GM12892 (cell line): Measurements from ENCODE around the gene TBL1XR1.
"Not testable (repeated sequence)": the region's sequence is repeated elsewhere in the genome, so short reads cannot be mapped to it uniquely, and the experiment has no call there.

Experiments used
- DNase-seq: peaks from one replicate; pipeline ENCODE4 v3.0.0; 2011; ENCODE audit not compliant: insufficient read length
- FAIRE-seq: peaks from 2 replicates; lab custom pipeline; 2011; peaks lifted over from hg19 to GRCh38; lab: Jason Lieb, UNC
- POLR2A ChIP-seq: IDR thresholded peaks from 2 replicates; pipeline ENCODE4 v1.6.1; 2011; ENCODE audit warnings: low read depth, low read length, control low read depth
- POLR2AphosphoS5 ChIP-seq: IDR thresholded peaks from 2 replicates; pipeline ENCODE4 v1.6.1; 2011; ENCODE audit warnings: low read depth, low read length, control low read depth
- TAF1 ChIP-seq: IDR thresholded peaks from 2 replicates; pipeline ENCODE4 v1.6.1; 2011; ENCODE audit warnings: low read depth, mild to moderate bottlenecking, control low read depth, low read length, borderline replicate concordance

TBL1XR1 gene

GRCh38 chr3:177177749-177178221 lies 19.5 kb downstream of the TBL1XR1 start:
- no peak for DNase-seq
- no peak for FAIRE-seq
- TF ChIP-seq TAF1 = no peak
- no peak for TF ChIP-seq POLR2AphosphoS5
- no peak for TF ChIP-seq POLR2A

- TF ChIP-seq TAF1 (no peak), POLR2A (no peak), POLR2AphosphoS5 (no peak)
- DNase-seq (no peak), FAIRE-seq (no peak)
Observed at GRCh38 chr3:177174607-177175170, 22.6 kb downstream of the TBL1XR1 start.

GRCh38 chr3:177169936-177170722 lies 27.2 kb downstream of the TBL1XR1 start:
- FAIRE-seq (no peak), DNase-seq (no peak)
- TF ChIP-seq POLR2A (no peak), TAF1 (no peak), POLR2AphosphoS5 (no peak)

GRCh38 chr3:177168431-177168830 lies 28.9 kb downstream of the TBL1XR1 start:
- no peak for FAIRE-seq

GRCh38 chr3:177162742-177163141 lies 34.5 kb downstream of the TBL1XR1 start:
- no peak for DNase-seq
- FAIRE-seq = no peak
- TF ChIP-seq POLR2AphosphoS5 = no peak

More at GRCh38 chr3:177168431-177168830, 28.9 kb downstream of the TBL1XR1 start:
- TF ChIP-seq TAF1 (no peak), POLR2A (no peak), POLR2AphosphoS5 (no peak)
- no peak for DNase-seq

GRCh38 chr3:177161603-177162002 lies 35.7 kb downstream of the TBL1XR1 start:
- FAIRE-seq, DNase-seq: not testable (repeated sequence)

GRCh38 chr3:177158461-177158860 lies 38.8 kb downstream of the TBL1XR1 start:
- DNase-seq (no peak), FAIRE-seq (no peak)
- no peak for TF ChIP-seq POLR2AphosphoS5
- no peak for TF ChIP-seq POLR2A
- no peak for TF ChIP-seq TAF1

- no peak for DNase-seq
- TF ChIP-seq TAF1 (no peak), POLR2A (no peak), POLR2AphosphoS5 (no peak)
Observed at GRCh38 chr3:177157492-177157891, 39.8 kb downstream of the TBL1XR1 start.

GRCh38 chr3:177154733-177155132 lies 42.5 kb downstream of the TBL1XR1 start:
- no peak for TF ChIP-seq POLR2A
- no peak for TF ChIP-seq POLR2AphosphoS5
- no peak for TF ChIP-seq TAF1
- FAIRE-seq (no peak), DNase-seq (no peak)

More at GRCh38 chr3:177157492-177157891, 39.8 kb downstream of the TBL1XR1 start:
- no peak for FAIRE-seq

GRCh38 chr3:177150970-177151627 lies 46.2 kb downstream of the TBL1XR1 start:
- TF ChIP-seq TAF1 (no peak), POLR2AphosphoS5 (no peak), POLR2A (no peak)
- peak; percentile 75 for FAIRE-seq
- no peak for DNase-seq

GRCh38 chr3:177150218-177150916 lies 46.9 kb downstream of the TBL1XR1 start:
- FAIRE-seq = peak; percentile 70
- TF ChIP-seq TAF1 (no peak), POLR2AphosphoS5 (no peak), POLR2A (no peak)

GRCh38 chr3:177149106-177149505 lies 48.2 kb downstream of the TBL1XR1 start:
- DNase-seq (no peak), FAIRE-seq (no peak)
- TF ChIP-seq TAF1 = no peak
- no peak for TF ChIP-seq POLR2AphosphoS5
- TF ChIP-seq POLR2A = no peak

More at GRCh38 chr3:177150218-177150916, 46.9 kb downstream of the TBL1XR1 start:
- DNase-seq = no peak
